Measurements from ENCODE around the gene PACSIN2. TPM values are rescaled to one million over a fixed set of nuclear protein-coding genes. Genes with fewer than 3 reads are reported as not detected.

Gene PACSIN2
- total and polyA plus RNA-seq, 2 of the 13 experiments (the other 11 are each of a cell fraction or from before 2014, with no cell fraction given): 54.1 to 68.8 TPM

- TF ChIP-seq ZNF704 (CRISPR knock-in tag; IDR thresholded peaks at IDR 0.05; ENCODE audit: borderline replicate concordance) (no peak), ZNF746 (CRISPR knock-in tag; IDR thresholded peaks at IDR 0.05) (no peak), MBNL3 (CRISPR knock-in tag; conservative IDR thresholded peaks at IDR 0.05) (no peak), MEIS1 (CRISPR knock-in tag; IDR thresholded peaks at IDR 0.05; ENCODE audit: borderline replicate concordance) (peak; percentile 79; the same call in 1 of the 2 replicates), EED (CRISPR knock-in tag; IDR thresholded peaks at IDR 0.05) (no peak), ZNF615 (CRISPR knock-in tag; IDR thresholded peaks at IDR 0.05; ENCODE audit: borderline replicate concordance) (0 out of 2 replicates have a peak, but pooled peaks have one; percentile 29), CENPT (CRISPR knock-in tag; IDR thresholded peaks at IDR 0.05; ENCODE audit: low read depth) (no peak), HMG20B (CRISPR knock-in tag; conservative IDR thresholded peaks at IDR 0.05) (peak; percentile 74), HOMEZ (CRISPR knock-in tag; IDR thresholded peaks at IDR 0.05; ENCODE audit: low read depth) (0 out of 2 replicates have a peak, but pooled peaks have one; percentile 16), JUN (CRISPR knock-in tag; IDR thresholded peaks at IDR 0.05) (no peak), SETDB1 (CRISPR knock-in tag; IDR thresholded peaks at IDR 0.05; ENCODE audit: borderline replicate concordance) (no peak), KDM3A (CRISPR knock-in tag; IDR thresholded peaks at IDR 0.05; ENCODE audit: low read depth) (0 out of 2 replicates have a peak, but pooled peaks have one; percentile 18), SIN3A (IDR thresholded peaks at IDR 0.05; ENCODE audit: borderline replicate concordance, low read depth, low read length) (peak; percentile 30; the same call in 1 of the 2 replicates), HIC2 (CRISPR knock-in tag; IDR thresholded peaks at IDR 0.05; ENCODE audit: low read depth) (peak; percentile 72), RBM22 (optimal IDR thresholded peaks at IDR 0.05; ENCODE audit: low read length) (no peak), HOXA9 (CRISPR knock-in tag; IDR thresholded peaks at IDR 0.05; ENCODE audit: borderline replicate concordance) (no peak), KLF6 (CRISPR knock-in tag; IDR thresholded peaks at IDR 0.05) (0 out of 2 replicates have a peak, but pooled peaks have one; percentile 49), ZNF280D (CRISPR knock-in tag; IDR thresholded peaks at IDR 0.05) (peak; percentile 40; the same call in 1 of the 2 replicates), KLF15 (CRISPR knock-in tag; IDR thresholded peaks at IDR 0.05; ENCODE audit: borderline replicate concordance) (no peak), WIZ (CRISPR knock-in tag; IDR thresholded peaks at IDR 0.05) (no peak)
Observed at GRCh38 chr22:42994917-42995562, 19.9 kb downstream of the PACSIN2 start (continued).
